Left lung (tissue), 10 donors: Measurements from ENCODE around the gene HDAC10. TPM values are rescaled to one million over a fixed set of nuclear protein-coding genes. Genes with fewer than 3 reads are reported as not detected.

Source experiments
- ATAC-seq: fragments of 200-7000 bp; cut with Tn5 transposase; one replicate; pipeline ENCODE4 v1.9.1; 2020; ENCODE audit warnings: moderate library complexity
- DNase-seq, 4 donors: peaks; one replicate each; pipeline ENCODE4 v3.0.0-alpha.2; 2013 to 2020
- H3K27ac ChIP-seq, 2 donors: fragments of 200-600 bp; sonication (generic) in 1 of 2; one replicate each; pipeline versions ENCODE4 v1.5.0 to v1.8.0; 2020 to 2021
- H3K27me3 ChIP-seq, 2 donors: fragments of 200-600 bp; sonication (generic) in 1 of 2; one replicate each; pipeline versions ENCODE4 v1.5.0 to v1.8.0; 2020 to 2021
- H3K36me3 ChIP-seq, 2 donors: fragments of 200-600 bp; sonication (generic) in 1 of 2; one replicate each; pipeline versions ENCODE4 v1.5.0 to v1.8.0; 2020 to 2021
- H3K4me1 ChIP-seq, 2 donors: fragments of 200-600 bp; one replicate each; pipeline ENCODE4 v1.8.0; 2021
- H3K4me3 ChIP-seq, 2 donors: fragments of 200-600 bp; sonication (generic) in 1 of 2; one replicate each; pipeline versions ENCODE4 v1.5.0 to v1.8.0; 2020 to 2021; ENCODE audit warnings: mild to moderate bottlenecking in 1 of 2
- H3K9me3 ChIP-seq, 2 donors: fragments of 200-600 bp; sonication (generic) in 1 of 2; one replicate each; pipeline versions ENCODE4 v1.5.0 to v1.8.0; 2020 to 2021
- CTCF ChIP-seq, 2 donors: fragments of 200-600 bp; sonication (generic) in 1 of 2; IDR thresholded peaks; one replicate each; pipeline versions ENCODE4 v1.5.0 to v1.8.0; 2021; ENCODE audit warnings: antibody characterized with exemption in 2 of 2
- intact Hi-C, 2 donors: fragments of 100-400 bp; cut with DNase I; formaldehyde crosslinking; loops; one replicate each; pipeline versions ENCODE4 v1.11.2 to v1.14.2; 2022
- polyA plus RNA-seq, 6 donors: library from polyadenylated mRNA; unstranded; fragments of 120-200 nt; gene quantifications; one replicate each; pipeline ENCODE4 v1.2.1, GENCODE V29; 2013; ENCODE audit not compliant: insufficient read length in 6 of 6
- total RNA-seq, 2 donors: library from RNA; stranded (reverse); fragmentation: NEBNext Ultra II Directional; extraction: Animal tissue kit (Norgen Biotek cat#: 25700); gene quantifications; one replicate each; pipeline ENCODE4 v1.2.1, GENCODE V29; 2021
- donor health status: DM: no; HTN: yes; CAD: no.
- donor health status: DM: no; HTN: no; CAD: no.

Gene HDAC10
- total and polyA plus RNA-seq, 8 donors, result 23.9 to 42.2 (median 36.7) TPM

DNA sequence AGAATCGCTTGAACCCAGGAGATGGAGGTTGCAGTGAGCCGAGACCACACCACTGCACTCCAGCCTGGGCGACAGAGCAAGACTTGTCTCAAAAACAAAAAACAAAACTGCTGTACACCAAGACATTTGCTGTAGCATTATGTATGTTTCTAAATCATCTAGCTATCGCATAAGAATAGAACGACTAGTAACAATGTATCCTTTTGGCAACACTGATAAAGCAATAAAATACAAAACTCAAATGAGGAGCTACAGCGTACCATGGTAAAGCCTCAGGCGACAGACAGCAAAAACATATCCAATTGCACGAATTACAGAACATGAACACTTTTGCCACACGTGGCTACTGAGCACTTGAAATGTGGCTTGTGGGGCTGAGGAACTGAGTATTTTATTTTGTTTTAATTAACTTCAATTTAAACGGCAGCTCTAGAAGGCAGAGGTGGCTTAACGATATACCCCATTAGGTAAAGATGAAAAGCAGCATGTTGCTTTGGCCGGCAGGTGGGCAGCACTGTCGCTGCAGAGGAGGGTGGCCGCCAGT lies 8.6 kb downstream of the HDAC10 start:
- ATAC-seq (no peak), DNase-seq (no peak)
- Histone ChIP-seq H3K27me3 (no peaks in the 10 kb centered on the region), H3K9me3 (no peaks in the 10 kb centered on the region), H3K27ac (no peak overlapping the region), H3K4me3 (peak overlapping the region; percentile 76 to 93), H3K36me3 (peaks cover 0 to 38% of the 10 kb centered on the region in 2 donors), H3K4me1 (peaks cover 27 to 58% of the 10 kb centered on the region in 2 donors)
- no peak for TF ChIP-seq CTCF (IDR thresholded peaks at IDR 0.05)
- intact Hi-C loops, result no loop called here

DNA sequence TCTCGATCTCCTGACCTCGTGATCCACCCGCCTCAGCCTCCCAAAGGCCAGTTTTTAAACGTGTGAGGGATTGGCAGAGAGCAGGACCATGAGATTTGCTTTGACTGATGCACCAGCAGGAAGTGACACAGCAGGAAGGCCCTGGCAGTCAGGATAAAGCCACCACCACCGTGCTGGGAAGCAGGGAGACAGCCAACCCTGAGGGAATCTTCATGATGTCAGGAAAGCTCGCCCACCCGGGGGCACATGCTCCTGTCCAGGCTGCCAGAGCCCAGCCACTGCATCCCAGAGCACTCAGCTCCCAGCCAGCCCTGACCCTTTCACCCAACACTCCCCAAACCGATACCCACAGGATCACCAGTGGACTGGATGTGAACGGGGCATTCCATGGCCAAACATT lies 12.3 kb downstream of the HDAC10 start:
- no peak for TF ChIP-seq CTCF (IDR thresholded peaks at IDR 0.05)
- no peak overlapping the region for H3K4me3 ChIP-seq
- H3K27ac ChIP-seq, result no peak overlapping the region
- H3K4me1 ChIP-seq, result peaks cover 21 to 33% of the 10 kb centered on the region in 2 donors
- DNase-seq, result no peak
- peaks cover 0 to 35% of the 10 kb centered on the region in 2 donors for H3K36me3 ChIP-seq
- H3K9me3 ChIP-seq, result no peaks in the 10 kb centered on the region
- intact Hi-C loops, result no loop called here
- H3K27me3 ChIP-seq, result no peaks in the 10 kb centered on the region
- no peak for ATAC-seq

GRCh38 chr22:50236731-50237409 lies 14.2 kb downstream of the HDAC10 start:
- Histone ChIP-seq H3K27ac (no peak overlapping the region), H3K36me3 (peaks cover 0 to 53% of the 10 kb centered on the region in 2 donors), H3K4me3 (no peak overlapping the region), H3K9me3 (no peaks in the 10 kb centered on the region), H3K4me1 (peaks cover 8 to 14% of the 10 kb centered on the region in 2 donors), H3K27me3 (no peaks in the 10 kb centered on the region)
- no peak for DNase-seq
- ATAC-seq, result no peak
- intact Hi-C loops, result no loop called here
- peak in 1 of 2 donors; percentile 12 for TF ChIP-seq CTCF (IDR thresholded peaks at IDR 0.05)

- Histone ChIP-seq H3K36me3 (peaks cover 0 to 67% of the 10 kb centered on the region in 2 donors), H3K27me3 (no peaks in the 10 kb centered on the region), H3K27ac (no peak overlapping the region), H3K9me3 (no peaks in the 10 kb centered on the region), H3K4me3 (no peak overlapping the region), H3K4me1 (no peaks in the 10 kb centered on the region)
- ATAC-seq (no peak), DNase-seq (no peak)
- no peak for TF ChIP-seq CTCF (IDR thresholded peaks at IDR 0.05)
- intact Hi-C loops, result no loop called here
Measured at GRCh38 chr22:50233223-50233622, 17.8 kb downstream of the HDAC10 start.

- Histone ChIP-seq H3K27me3 (no peaks in the 10 kb centered on the region), H3K36me3 (peaks cover 0 to 71% of the 10 kb centered on the region in 2 donors), H3K9me3 (no peaks in the 10 kb centered on the region), H3K4me1 (no peaks in the 10 kb centered on the region), H3K27ac (no peak overlapping the region), H3K4me3 (no peak overlapping the region)
- intact Hi-C loops, result no loop called here
- ATAC-seq (no peak), DNase-seq (no peak)
- TF ChIP-seq CTCF (IDR thresholded peaks at IDR 0.05), result no peak
Measured at GRCh38 chr22:50232481-50233151, 18.4 kb downstream of the HDAC10 start.
